HEK293 (cell line): ENCODE results near the gene PCDH19.

Source experiments
- CTCF ChIA-PET: fragments of 350-600 bp; formaldehyde crosslinking; extraction: SDS; loops from one replicate; lab custom pipeline; 2021; ENCODE audit warnings: antibody characterized with exemption; lab: Yijun Ruan, JAX
- POLR2A ChIA-PET: fragments of 300-600 bp; formaldehyde crosslinking; extraction: SDS; loops from one replicate; lab custom pipeline; 2020; ENCODE audit warnings: antibody characterized with exemption, inconsistent platforms; lab: Yijun Ruan, JAX
- H3K27ac ChIP-seq: fragments of 200-500 bp; sonication (Bioruptor generic); 2 replicates; pipeline ENCODE4 v1.5.1; 2014; ENCODE audit warnings: low read depth, low read length, control low read depth, inconsistent platforms; ENCODE audit errors: extremely low read depth
- H3K36me3 ChIP-seq, 2 experiments: fragments of 200-500 bp in 1 of 2; sonication (Bioruptor generic) in 1 of 2; 1 replicate in 1 of 2; 2 replicates in 1 of 2; pipeline ENCODE4 v1.5.1; 2014 to 2017; ENCODE audit warnings: inconsistent platforms in 2 of 2, low read length in 2 of 2; ENCODE audit not compliant: control insufficient read depth in 2 of 2, insufficient read depth in 1 of 2
- H3K4me1 ChIP-seq: fragments of 200-500 bp; sonication (Bioruptor generic); 2 replicates; pipeline ENCODE4 v1.5.1; 2014; ENCODE audit warnings: mild to moderate bottlenecking, low read length, inconsistent platforms; ENCODE audit not compliant: control insufficient read depth, insufficient read depth
- H3K4me3 ChIP-seq: 2 replicates; pipeline ENCODE4 v1.5.1; 2011; ENCODE audit warnings: low read depth, mild to moderate bottlenecking, control low read depth, low read length, moderate library complexity
- H3K9me3 ChIP-seq: fragments of 200-500 bp; sonication (Bioruptor generic); 2 replicates; pipeline ENCODE4 v1.5.1; 2014; ENCODE audit warnings: low read depth, low read length, inconsistent platforms; ENCODE audit not compliant: control insufficient read depth, insufficient read depth
- YY1 ChIP-seq: fragments of 450-650 bp; formaldehyde crosslinking; IDR thresholded peaks from 2 replicates; pipeline ENCODE4 v1.5.1; 2018; ENCODE audit warnings: missing biosample characterization, missing genetic modification characterization
- ZBTB7A ChIP-seq: fragments of 450-650 bp; formaldehyde crosslinking; IDR thresholded peaks from 2 replicates; pipeline ENCODE4 v1.5.1; 2016; ENCODE audit warnings: low read depth, missing biosample characterization, missing genetic modification characterization
- ZNF175 ChIP-seq: fragments of 450-650 bp; formaldehyde crosslinking; IDR thresholded peaks from 2 replicates; pipeline ENCODE4 v1.5.1; 2016; ENCODE audit warnings: missing biosample characterization, missing genetic modification characterization
- ZNF223 ChIP-seq: fragments of 450-650 bp; formaldehyde crosslinking; IDR thresholded peaks from 2 replicates; pipeline ENCODE4 v1.5.1; 2016; ENCODE audit warnings: missing biosample characterization, missing genetic modification characterization
- ZNF266 ChIP-seq: fragments of 450-650 bp; formaldehyde crosslinking; IDR thresholded peaks from 2 replicates; pipeline ENCODE4 v1.5.1; 2016; ENCODE audit warnings: missing biosample characterization, missing genetic modification characterization, low read depth
- ZNF394 ChIP-seq: fragments of 450-650 bp; formaldehyde crosslinking; IDR thresholded peaks from 2 replicates; pipeline ENCODE4 v1.5.1; 2016; ENCODE audit warnings: missing biosample characterization, missing genetic modification characterization, mild to moderate bottlenecking, moderate library complexity, borderline replicate concordance
- ZNF404 ChIP-seq: fragments of 450-650 bp; formaldehyde crosslinking; IDR thresholded peaks from 2 replicates; pipeline ENCODE4 v1.5.1; 2017; ENCODE audit warnings: missing biosample characterization, missing genetic modification characterization
- ZNF544 ChIP-seq: fragments of 450-650 bp; formaldehyde crosslinking; IDR thresholded peaks from 2 replicates; pipeline ENCODE4 v1.5.0; 2017; ENCODE audit warnings: missing biosample characterization, missing genetic modification characterization
- ZNF654 ChIP-seq: fragments of 450-650 bp; formaldehyde crosslinking; IDR thresholded peaks from 2 replicates; pipeline ENCODE4 v1.5.1; 2016; ENCODE audit warnings: low read depth, missing biosample characterization, missing genetic modification characterization
- TF ChIP-seq, protein P1 (sequence below): fragments of 450-650 bp; formaldehyde crosslinking; IDR thresholded peaks from 2 replicates; pipeline ENCODE4 v1.5.1; 2016; ENCODE audit warnings: missing biosample characterization, missing genetic modification characterization, borderline replicate concordance
- TF ChIP-seq, protein P2 (sequence below): fragments of 450-650 bp; formaldehyde crosslinking; IDR thresholded peaks from 2 replicates; pipeline ENCODE4 v1.5.1; 2016; ENCODE audit warnings: missing biosample characterization, missing genetic modification characterization, borderline replicate concordance
- TF ChIP-seq, protein P3 (sequence below): fragments of 450-650 bp; formaldehyde crosslinking; IDR thresholded peaks from 2 replicates; pipeline ENCODE4 v1.5.1; 2016; ENCODE audit warnings: missing biosample characterization, missing genetic modification characterization
- TF ChIP-seq, protein P4 (sequence below): fragments of 450-650 bp; formaldehyde crosslinking; IDR thresholded peaks from 2 replicates; pipeline ENCODE4 v1.5.1; 2016; ENCODE audit warnings: missing biosample characterization, missing genetic modification characterization
- TF ChIP-seq, protein P5 (sequence below): fragments of 450-650 bp; formaldehyde crosslinking; IDR thresholded peaks from 2 replicates; pipeline ENCODE4 v1.5.1; 2016; ENCODE audit warnings: missing biosample characterization, missing genetic modification characterization

PCDH19 gene

DNA sequence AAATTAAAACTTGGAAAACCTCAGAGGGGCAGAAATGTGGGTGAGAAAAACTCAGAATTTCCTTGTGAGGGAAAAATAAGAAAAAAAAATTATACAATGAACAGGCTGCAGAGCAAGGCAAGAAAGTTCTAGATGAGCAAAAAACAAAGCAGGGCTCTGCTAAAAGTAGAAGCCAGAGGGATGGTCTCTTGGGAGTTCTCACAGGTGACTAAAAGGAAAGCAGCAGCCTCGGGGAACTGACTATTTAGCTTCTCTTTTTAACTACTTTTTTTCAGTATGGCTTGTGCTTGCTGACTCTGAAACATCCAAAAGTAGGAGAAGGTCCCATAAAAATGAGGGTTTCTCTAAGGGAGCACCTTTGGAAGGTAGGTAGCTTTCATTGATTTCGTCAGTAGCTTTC is 36.4 kb downstream of the PCDH19 start (continued):
- TF ChIP-seq, protein P1, sequence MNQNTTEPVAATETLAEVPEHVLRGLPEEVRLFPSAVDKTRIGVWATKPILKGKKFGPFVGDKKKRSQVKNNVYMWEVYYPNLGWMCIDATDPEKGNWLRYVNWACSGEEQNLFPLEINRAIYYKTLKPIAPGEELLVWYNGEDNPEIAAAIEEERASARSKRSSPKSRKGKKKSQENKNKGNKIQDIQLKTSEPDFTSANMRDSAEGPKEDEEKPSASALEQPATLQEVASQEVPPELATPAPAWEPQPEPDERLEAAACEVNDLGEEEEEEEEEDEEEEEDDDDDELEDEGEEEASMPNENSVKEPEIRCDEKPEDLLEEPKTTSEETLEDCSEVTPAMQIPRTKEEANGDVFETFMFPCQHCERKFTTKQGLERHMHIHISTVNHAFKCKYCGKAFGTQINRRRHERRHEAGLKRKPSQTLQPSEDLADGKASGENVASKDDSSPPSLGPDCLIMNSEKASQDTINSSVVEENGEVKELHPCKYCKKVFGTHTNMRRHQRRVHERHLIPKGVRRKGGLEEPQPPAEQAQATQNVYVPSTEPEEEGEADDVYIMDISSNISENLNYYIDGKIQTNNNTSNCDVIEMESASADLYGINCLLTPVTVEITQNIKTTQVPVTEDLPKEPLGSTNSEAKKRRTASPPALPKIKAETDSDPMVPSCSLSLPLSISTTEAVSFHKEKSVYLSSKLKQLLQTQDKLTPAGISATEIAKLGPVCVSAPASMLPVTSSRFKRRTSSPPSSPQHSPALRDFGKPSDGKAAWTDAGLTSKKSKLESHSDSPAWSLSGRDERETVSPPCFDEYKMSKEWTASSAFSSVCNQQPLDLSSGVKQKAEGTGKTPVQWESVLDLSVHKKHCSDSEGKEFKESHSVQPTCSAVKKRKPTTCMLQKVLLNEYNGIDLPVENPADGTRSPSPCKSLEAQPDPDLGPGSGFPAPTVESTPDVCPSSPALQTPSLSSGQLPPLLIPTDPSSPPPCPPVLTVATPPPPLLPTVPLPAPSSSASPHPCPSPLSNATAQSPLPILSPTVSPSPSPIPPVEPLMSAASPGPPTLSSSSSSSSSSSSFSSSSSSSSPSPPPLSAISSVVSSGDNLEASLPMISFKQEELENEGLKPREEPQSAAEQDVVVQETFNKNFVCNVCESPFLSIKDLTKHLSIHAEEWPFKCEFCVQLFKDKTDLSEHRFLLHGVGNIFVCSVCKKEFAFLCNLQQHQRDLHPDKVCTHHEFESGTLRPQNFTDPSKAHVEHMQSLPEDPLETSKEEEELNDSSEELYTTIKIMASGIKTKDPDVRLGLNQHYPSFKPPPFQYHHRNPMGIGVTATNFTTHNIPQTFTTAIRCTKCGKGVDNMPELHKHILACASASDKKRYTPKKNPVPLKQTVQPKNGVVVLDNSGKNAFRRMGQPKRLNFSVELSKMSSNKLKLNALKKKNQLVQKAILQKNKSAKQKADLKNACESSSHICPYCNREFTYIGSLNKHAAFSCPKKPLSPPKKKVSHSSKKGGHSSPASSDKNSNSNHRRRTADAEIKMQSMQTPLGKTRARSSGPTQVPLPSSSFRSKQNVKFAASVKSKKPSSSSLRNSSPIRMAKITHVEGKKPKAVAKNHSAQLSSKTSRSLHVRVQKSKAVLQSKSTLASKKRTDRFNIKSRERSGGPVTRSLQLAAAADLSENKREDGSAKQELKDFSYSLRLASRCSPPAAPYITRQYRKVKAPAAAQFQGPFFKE (tag by site-specific recombination), result no peak
- TF ChIP-seq ZNF544 (tag by site-specific recombination) (no peak), ZNF223 (tag by site-specific recombination) (no peak), ZBTB7A (no peak), ZNF404 (tag by site-specific recombination) (no peak), ZNF266 (tag by site-specific recombination) (no peak), ZNF394 (no peak), YY1 (tag by site-specific recombination) (no peak), ZNF175 (tag by site-specific recombination) (no peak)
- TF ChIP-seq, protein P2, sequence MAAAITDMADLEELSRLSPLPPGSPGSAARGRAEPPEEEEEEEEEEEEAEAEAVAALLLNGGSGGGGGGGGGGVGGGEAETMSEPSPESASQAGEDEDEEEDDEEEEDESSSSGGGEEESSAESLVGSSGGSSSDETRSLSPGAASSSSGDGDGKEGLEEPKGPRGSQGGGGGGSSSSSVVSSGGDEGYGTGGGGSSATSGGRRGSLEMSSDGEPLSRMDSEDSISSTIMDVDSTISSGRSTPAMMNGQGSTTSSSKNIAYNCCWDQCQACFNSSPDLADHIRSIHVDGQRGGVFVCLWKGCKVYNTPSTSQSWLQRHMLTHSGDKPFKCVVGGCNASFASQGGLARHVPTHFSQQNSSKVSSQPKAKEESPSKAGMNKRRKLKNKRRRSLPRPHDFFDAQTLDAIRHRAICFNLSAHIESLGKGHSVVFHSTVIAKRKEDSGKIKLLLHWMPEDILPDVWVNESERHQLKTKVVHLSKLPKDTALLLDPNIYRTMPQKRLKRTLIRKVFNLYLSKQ, result no peak

DNA sequence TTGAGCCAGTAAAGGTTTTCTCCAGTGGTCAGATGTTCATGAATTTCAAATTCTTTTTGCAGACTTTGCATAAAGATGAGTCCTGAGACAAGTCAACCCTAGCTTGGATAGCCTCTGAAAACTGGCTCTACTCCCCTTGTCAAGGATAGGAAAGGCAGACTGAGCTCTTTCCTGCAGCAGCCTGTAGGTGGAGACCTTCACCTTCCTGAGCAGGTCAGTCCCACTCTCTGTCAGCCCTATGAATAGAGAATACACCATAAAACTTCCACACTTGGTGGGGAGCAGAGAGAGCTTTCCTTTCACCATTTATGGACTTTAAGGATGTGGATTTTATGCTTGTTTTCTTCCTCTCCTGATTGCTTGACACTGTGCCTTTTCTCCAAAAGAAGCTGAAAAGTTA is 41.9 kb downstream of the PCDH19 start:
- no peak overlapping the region for H3K4me3 ChIP-seq
- peak; percentile 25; the same call in 1 of the 2 replicates for TF ChIP-seq ZNF654 (tag by site-specific recombination)
- TF ChIP-seq, protein P3, sequence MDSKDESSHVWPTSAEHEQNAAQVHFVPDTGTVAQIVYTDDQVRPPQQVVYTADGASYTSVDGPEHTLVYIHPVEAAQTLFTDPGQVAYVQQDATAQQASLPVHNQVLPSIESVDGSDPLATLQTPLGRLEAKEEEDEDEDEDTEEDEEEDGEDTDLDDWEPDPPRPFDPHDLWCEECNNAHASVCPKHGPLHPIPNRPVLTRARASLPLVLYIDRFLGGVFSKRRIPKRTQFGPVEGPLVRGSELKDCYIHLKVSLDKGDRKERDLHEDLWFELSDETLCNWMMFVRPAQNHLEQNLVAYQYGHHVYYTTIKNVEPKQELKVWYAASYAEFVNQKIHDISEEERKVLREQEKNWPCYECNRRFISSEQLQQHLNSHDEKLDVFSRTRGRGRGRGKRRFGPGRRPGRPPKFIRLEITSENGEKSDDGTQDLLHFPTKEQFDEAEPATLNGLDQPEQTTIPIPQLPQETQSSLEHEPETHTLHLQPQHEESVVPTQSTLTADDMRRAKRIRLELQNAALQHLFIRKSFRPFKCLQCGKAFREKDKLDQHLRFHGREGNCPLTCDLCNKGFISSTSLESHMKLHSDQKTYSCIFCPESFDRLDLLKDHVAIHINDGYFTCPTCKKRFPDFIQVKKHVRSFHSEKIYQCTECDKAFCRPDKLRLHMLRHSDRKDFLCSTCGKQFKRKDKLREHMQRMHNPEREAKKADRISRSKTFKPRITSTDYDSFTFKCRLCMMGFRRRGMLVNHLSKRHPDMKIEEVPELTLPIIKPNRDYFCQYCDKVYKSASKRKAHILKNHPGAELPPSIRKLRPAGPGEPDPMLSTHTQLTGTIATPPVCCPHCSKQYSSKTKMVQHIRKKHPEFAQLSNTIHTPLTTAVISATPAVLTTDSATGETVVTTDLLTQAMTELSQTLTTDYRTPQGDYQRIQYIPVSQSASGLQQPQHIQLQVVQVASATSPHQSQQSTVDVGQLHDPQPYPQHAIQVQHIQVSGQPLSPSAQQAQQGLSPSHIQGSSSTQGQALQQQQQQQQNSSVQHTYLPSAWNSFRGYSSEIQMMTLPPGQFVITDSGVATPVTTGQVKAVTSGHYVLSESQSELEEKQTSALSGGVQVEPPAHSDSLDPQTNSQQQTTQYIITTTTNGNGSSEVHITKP (tag by site-specific recombination), result peak; percentile 39; the same call in 1 of the 2 replicates
- TF ChIP-seq, protein P4, sequence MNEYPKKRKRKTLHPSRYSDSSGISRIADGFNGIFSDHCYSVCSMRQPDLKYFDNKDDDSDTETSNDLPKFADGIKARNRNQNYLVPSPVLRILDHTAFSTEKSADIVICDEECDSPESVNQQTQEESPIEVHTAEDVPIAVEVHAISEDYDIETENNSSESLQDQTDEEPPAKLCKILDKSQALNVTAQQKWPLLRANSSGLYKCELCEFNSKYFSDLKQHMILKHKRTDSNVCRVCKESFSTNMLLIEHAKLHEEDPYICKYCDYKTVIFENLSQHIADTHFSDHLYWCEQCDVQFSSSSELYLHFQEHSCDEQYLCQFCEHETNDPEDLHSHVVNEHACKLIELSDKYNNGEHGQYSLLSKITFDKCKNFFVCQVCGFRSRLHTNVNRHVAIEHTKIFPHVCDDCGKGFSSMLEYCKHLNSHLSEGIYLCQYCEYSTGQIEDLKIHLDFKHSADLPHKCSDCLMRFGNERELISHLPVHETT (tag by site-specific recombination), result no peak
- TF ChIP-seq, protein P5, sequence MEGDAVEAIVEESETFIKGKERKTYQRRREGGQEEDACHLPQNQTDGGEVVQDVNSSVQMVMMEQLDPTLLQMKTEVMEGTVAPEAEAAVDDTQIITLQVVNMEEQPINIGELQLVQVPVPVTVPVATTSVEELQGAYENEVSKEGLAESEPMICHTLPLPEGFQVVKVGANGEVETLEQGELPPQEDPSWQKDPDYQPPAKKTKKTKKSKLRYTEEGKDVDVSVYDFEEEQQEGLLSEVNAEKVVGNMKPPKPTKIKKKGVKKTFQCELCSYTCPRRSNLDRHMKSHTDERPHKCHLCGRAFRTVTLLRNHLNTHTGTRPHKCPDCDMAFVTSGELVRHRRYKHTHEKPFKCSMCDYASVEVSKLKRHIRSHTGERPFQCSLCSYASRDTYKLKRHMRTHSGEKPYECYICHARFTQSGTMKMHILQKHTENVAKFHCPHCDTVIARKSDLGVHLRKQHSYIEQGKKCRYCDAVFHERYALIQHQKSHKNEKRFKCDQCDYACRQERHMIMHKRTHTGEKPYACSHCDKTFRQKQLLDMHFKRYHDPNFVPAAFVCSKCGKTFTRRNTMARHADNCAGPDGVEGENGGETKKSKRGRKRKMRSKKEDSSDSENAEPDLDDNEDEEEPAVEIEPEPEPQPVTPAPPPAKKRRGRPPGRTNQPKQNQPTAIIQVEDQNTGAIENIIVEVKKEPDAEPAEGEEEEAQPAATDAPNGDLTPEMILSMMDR (tag by site-specific recombination), result peak; percentile 16; the same call in 1 of the 2 replicates
- TF ChIP-seq, all 188 proteins: peak for 3
- CTCF ChIA-PET, result interaction anchor here (0.6 to 3.3 kb wide), 24 partner anchors 9 to 1870 kb away, joined by 3 to 30 read pairs (median 4); no protein-coding TSS in a partner anchor

More for the DNA sequence above, 41.9 kb downstream of the PCDH19 start:
- no peaks in the 10 kb centered on the region for H3K9me3 ChIP-seq
- POLR2A ChIA-PET, result no interaction called here
- no peaks in the 10 kb centered on the region for H3K4me1 ChIP-seq
- no peak overlapping the region for H3K27ac ChIP-seq
- H3K36me3 ChIP-seq, result peaks cover 0 to 10% of the 10 kb centered on the region in 2 experiments; a peak in 1 of 3 replicates
